NCI-H446 (cell line): ENCODE results near the gene RBX1.
"Not testable (repeated sequence)": the region's sequence is repeated elsewhere in the genome, so short reads cannot be mapped to it uniquely, and the experiment has no call there.

Experiments
- DNase-seq, 2 experiments: peaks; one replicate each; lab custom pipeline; 2025; lab: John Stamatoyannopoulos, UW

RBX1 gene

GRCh38 chr22:40950962-40951794, at the start of gene RBX1:
TSS of gene RBX1 (plus strand) at chr22:40951378. CDS start at chr22:40951399, 21 bp downstream.
- peak; percentile 96 to 97 for DNase-seq

GRCh38 chr22:40904101-40904500, 47.1 kb upstream of the RBX1 start:
- DNase-seq, result no peak

GRCh38 chr22:40908895-40909294, 42.3 kb upstream of the RBX1 start:
- no peak for DNase-seq

- no peak for DNase-seq
Observed at GRCh38 chr22:40911772-40912171, 39.4 kb upstream of the RBX1 start.

GRCh38 chr22:40912987-40913386, 38.2 kb upstream of the RBX1 start:
- not testable (repeated sequence) for DNase-seq

- DNase-seq, result no peak
Observed at GRCh38 chr22:40919446-40919845, 31.7 kb upstream of the RBX1 start.

GRCh38 chr22:40920526-40920925, 30.7 kb upstream of the RBX1 start:
- no peak for DNase-seq

GRCh38 chr22:40922484-40923303, 28.5 kb upstream of the RBX1 start:
- DNase-seq, result peak; percentile 51 to 52

GRCh38 chr22:40928657-40929056, 22.5 kb upstream of the RBX1 start:
- no peak for DNase-seq

- no peak for DNase-seq
Observed at GRCh38 chr22:40932396-40932795, 18.8 kb upstream of the RBX1 start.

GRCh38 chr22:40939202-40939601, 12.0 kb upstream of the RBX1 start:
- no peak for DNase-seq

- peak in 1 of 2 experiments; percentile 13 for DNase-seq
Observed at GRCh38 chr22:40951795-40952605, 822 bp downstream of the RBX1 start.

GRCh38 chr22:40953471-40953870, 2.3 kb downstream of the RBX1 start:
- DNase-seq, result no peak

GRCh38 chr22:40954113-40954512, 2.9 kb downstream of the RBX1 start:
- DNase-seq, result no peak

- DNase-seq, result no peak
Observed at GRCh38 chr22:40955571-40955970, 4.4 kb downstream of the RBX1 start.

GRCh38 chr22:40957601-40958000, 6.4 kb downstream of the RBX1 start:
- no peak for DNase-seq

- no peak for DNase-seq
Observed at GRCh38 chr22:40958299-40958698, 7.1 kb downstream of the RBX1 start.

GRCh38 chr22:40960145-40960544, 9.0 kb downstream of the RBX1 start:
- DNase-seq, result no peak

GRCh38 chr22:40965936-40966725, 15.0 kb downstream of the RBX1 start:
- DNase-seq, result no peak

- DNase-seq, result no peak
Observed at GRCh38 chr22:40966726-40967085, 15.5 kb downstream of the RBX1 start.

- no peak for DNase-seq
Observed at GRCh38 chr22:40967111-40967760, 16.1 kb downstream of the RBX1 start.
